ENCODE data around the gene LCN12. TPM values are rescaled to one million over a fixed set of nuclear protein-coding genes. Genes with fewer than 3 reads are reported as not detected.

Gene LCN12
- polyA plus RNA-seq, 3 donors = 0.29 TPM; not detected in 2

- H3K27ac Mint-ChIP-seq = peak overlapping the region in 1 of 7 donors; percentile 27
- Histone ChIP-seq H3K27ac (ENCODE audit: low read depth in 1 of 2, low read length in 2 of 2) (no peak overlapping the region), H3K36me3 (replicated peaks in 1 of 2; ENCODE audit: control insufficient read depth in 1 of 2, insufficient read depth in 2 of 2, low read length in 2 of 2) (peaks cover 27 to 67% of the 10 kb centered on the region in 2 donors)
Measured at GRCh38 chr9:136925414-136926153, 26.5 kb upstream of the LCN12 start.

DNA sequence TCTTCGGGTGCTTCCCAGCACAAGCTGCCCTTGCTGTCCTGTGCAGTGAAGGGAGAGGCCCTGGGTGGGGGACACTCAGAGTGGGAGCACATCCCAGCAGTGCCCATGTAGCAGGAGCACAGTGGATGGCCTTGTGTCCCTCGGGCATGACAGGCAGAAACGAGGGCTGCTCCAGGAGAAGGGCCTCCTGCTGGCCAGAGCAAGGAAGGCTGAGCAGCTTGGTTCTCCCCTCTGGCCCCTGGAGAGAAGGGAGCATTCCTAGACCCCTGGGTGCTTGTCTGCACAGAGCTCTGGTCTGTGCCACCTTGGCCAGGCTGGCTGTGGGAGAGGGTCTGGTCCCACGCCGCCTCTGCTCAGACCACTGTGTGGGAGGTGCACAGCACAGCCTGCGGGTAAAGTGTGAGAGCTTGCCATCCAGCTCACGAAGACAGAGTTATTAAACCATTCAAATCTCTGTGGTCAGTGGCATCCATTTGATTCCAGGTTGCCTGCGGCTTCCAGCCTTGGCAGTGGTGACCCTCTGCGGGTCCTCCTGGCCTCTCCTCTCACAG, 25.8 kb upstream of the LCN12 start:
- Mint-ChIP-seq H3K36me3 (peaks cover 27 to 59% of the 10 kb centered on the region in 2 donors), H3K27ac (peak overlapping the region in 2 of 7 donors; percentile 8 to 30), H3K27me3 (ENCODE audit: low read depth in 3 of 3) (no peaks in the 10 kb centered on the region), H3K4me3 (no peak overlapping the region), H3K4me1 (peaks cover 9% of the 10 kb centered on the region), H3K9me3 (peaks cover 0 to 2% (median 0%) of the 10 kb centered on the region in 7 donors)
- intact Hi-C loops (cut with micrococcal nuclease) = no loop called here
- no peak overlapping the region for H2AFZ ChIP-seq (ENCODE audit: insufficient read depth, low read depth, low read length, poor library complexity, severe bottlenecking)
- TF ChIP-seq, protein P1, sequence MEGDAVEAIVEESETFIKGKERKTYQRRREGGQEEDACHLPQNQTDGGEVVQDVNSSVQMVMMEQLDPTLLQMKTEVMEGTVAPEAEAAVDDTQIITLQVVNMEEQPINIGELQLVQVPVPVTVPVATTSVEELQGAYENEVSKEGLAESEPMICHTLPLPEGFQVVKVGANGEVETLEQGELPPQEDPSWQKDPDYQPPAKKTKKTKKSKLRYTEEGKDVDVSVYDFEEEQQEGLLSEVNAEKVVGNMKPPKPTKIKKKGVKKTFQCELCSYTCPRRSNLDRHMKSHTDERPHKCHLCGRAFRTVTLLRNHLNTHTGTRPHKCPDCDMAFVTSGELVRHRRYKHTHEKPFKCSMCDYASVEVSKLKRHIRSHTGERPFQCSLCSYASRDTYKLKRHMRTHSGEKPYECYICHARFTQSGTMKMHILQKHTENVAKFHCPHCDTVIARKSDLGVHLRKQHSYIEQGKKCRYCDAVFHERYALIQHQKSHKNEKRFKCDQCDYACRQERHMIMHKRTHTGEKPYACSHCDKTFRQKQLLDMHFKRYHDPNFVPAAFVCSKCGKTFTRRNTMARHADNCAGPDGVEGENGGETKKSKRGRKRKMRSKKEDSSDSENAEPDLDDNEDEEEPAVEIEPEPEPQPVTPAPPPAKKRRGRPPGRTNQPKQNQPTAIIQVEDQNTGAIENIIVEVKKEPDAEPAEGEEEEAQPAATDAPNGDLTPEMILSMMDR (IDR thresholded peaks at IDR 0.05) = no peak
- no peak overlapping the region for H3K4me3 ChIP-seq (replicated peaks in 1 of 3; ENCODE audit: low read depth in 2 of 3, low read length in 3 of 3)
- no peaks in the 10 kb centered on the region for H4K20me1 ChIP-seq (ENCODE audit: insufficient read depth, low read length)
- H3K27ac ChIP-seq (ENCODE audit: low read depth in 1 of 2, low read length in 2 of 2) = no peak overlapping the region
- H3K4me2 ChIP-seq (replicated peaks; ENCODE audit: extremely low read depth, low read length, poor library complexity, severe bottlenecking) = no peak overlapping the region
- no peaks in the 10 kb centered on the region for H3K79me2 ChIP-seq (ENCODE audit: insufficient read depth, low read length)
- H3K36me3 ChIP-seq (replicated peaks in 1 of 2; ENCODE audit: control insufficient read depth in 1 of 2, insufficient read depth in 2 of 2, low read length in 2 of 2) = peaks cover 21 to 60% of the 10 kb centered on the region in 2 donors
- peaks cover 0 to 5% of the 10 kb centered on the region in 2 donors for H3K4me1 ChIP-seq (ENCODE audit: control insufficient read depth in 1 of 2, insufficient read depth in 2 of 2, low read length in 2 of 2)
- no peak overlapping the region for H3K9ac ChIP-seq (ENCODE audit: insufficient read depth, low read length, poor library complexity, severe bottlenecking)
- DNase-seq = no peak
- no peaks in the 10 kb centered on the region for H3K27me3 ChIP-seq (ENCODE audit: control insufficient read depth in 2 of 2, insufficient read depth in 2 of 2, low read length in 2 of 2)
- no peaks in the 10 kb centered on the region for H3K9me3 ChIP-seq (replicated peaks in 1 of 2; ENCODE audit: control insufficient read depth in 1 of 2, insufficient read depth in 1 of 2, low read length in 2 of 2)
- 96% methylated on average over 8 of the region's 9 CpGs for WGBS (ENCODE audit: insufficient coverage)

More at GRCh38 chr9:136925414-136926153, 26.5 kb upstream of the LCN12 start:
- Mint-ChIP-seq H3K36me3 (peaks cover 31 to 66% of the 10 kb centered on the region in 2 donors), H3K4me1 (peaks cover 9% of the 10 kb centered on the region), H3K9me3 (peaks cover 0 to 2% (median 0%) of the 10 kb centered on the region in 7 donors), H3K4me3 (no peak overlapping the region), H3K27me3 (ENCODE audit: low read depth in 3 of 3) (no peaks in the 10 kb centered on the region)
- peaks cover 0 to 5% of the 10 kb centered on the region in 2 donors for H3K4me1 ChIP-seq (ENCODE audit: control insufficient read depth in 1 of 2, insufficient read depth in 2 of 2, low read length in 2 of 2)
- TF ChIP-seq, protein P1 (IDR thresholded peaks at IDR 0.05) = no peak
- H4K20me1 ChIP-seq (ENCODE audit: insufficient read depth, low read length) = no peaks in the 10 kb centered on the region
- no peak overlapping the region for H3K4me3 ChIP-seq (replicated peaks in 1 of 3; ENCODE audit: low read depth in 2 of 3, low read length in 3 of 3)
- 94% methylated on average over 33 of the region's 33 CpGs for WGBS (ENCODE audit: insufficient coverage)
- no peaks in the 10 kb centered on the region for H3K9me3 ChIP-seq (replicated peaks in 1 of 2; ENCODE audit: control insufficient read depth in 1 of 2, insufficient read depth in 1 of 2, low read length in 2 of 2)
- no peak overlapping the region for H2AFZ ChIP-seq (ENCODE audit: insufficient read depth, low read depth, low read length, poor library complexity, severe bottlenecking)
- no peaks in the 10 kb centered on the region for H3K79me2 ChIP-seq (ENCODE audit: insufficient read depth, low read length)
- no peaks in the 10 kb centered on the region for H3K27me3 ChIP-seq (ENCODE audit: control insufficient read depth in 2 of 2, insufficient read depth in 2 of 2, low read length in 2 of 2)
- intact Hi-C loops (cut with micrococcal nuclease) = no loop called here
- H3K4me2 ChIP-seq (replicated peaks; ENCODE audit: extremely low read depth, low read length, poor library complexity, severe bottlenecking) = no peak overlapping the region
- no peak overlapping the region for H3K9ac ChIP-seq (ENCODE audit: insufficient read depth, low read length, poor library complexity, severe bottlenecking)
- no peak for DNase-seq
